Left lung (tissue), 10 donors: ENCODE data around the gene EGR4. TPM values are rescaled to one million over a fixed set of nuclear protein-coding genes. Genes with fewer than 3 reads are reported as not detected.

Experiments
- ATAC-seq: fragments of 200-7000 bp; cut with Tn5 transposase; one replicate; pipeline ENCODE4 v1.9.1; 2020; ENCODE audit warnings: moderate library complexity
- DNase-seq, 4 donors: peaks; one replicate each; pipeline ENCODE4 v3.0.0-alpha.2; 2013 to 2020
- H3K27ac ChIP-seq, 2 donors: fragments of 200-600 bp; sonication (generic) in 1 of 2; one replicate each; pipeline versions ENCODE4 v1.5.0 to v1.8.0; 2020 to 2021
- H3K27me3 ChIP-seq, 2 donors: fragments of 200-600 bp; sonication (generic) in 1 of 2; one replicate each; pipeline versions ENCODE4 v1.5.0 to v1.8.0; 2020 to 2021
- H3K36me3 ChIP-seq, 2 donors: fragments of 200-600 bp; sonication (generic) in 1 of 2; one replicate each; pipeline versions ENCODE4 v1.5.0 to v1.8.0; 2020 to 2021
- H3K4me1 ChIP-seq, 2 donors: fragments of 200-600 bp; one replicate each; pipeline ENCODE4 v1.8.0; 2021
- H3K4me3 ChIP-seq, 2 donors: fragments of 200-600 bp; sonication (generic) in 1 of 2; one replicate each; pipeline versions ENCODE4 v1.5.0 to v1.8.0; 2020 to 2021; ENCODE audit warnings: mild to moderate bottlenecking in 1 of 2
- H3K9me3 ChIP-seq, 2 donors: fragments of 200-600 bp; sonication (generic) in 1 of 2; one replicate each; pipeline versions ENCODE4 v1.5.0 to v1.8.0; 2020 to 2021
- intact Hi-C, 2 donors: fragments of 100-400 bp; cut with DNase I; formaldehyde crosslinking; loops; one replicate each; pipeline versions ENCODE4 v1.11.2 to v1.14.2; 2022
- polyA plus RNA-seq, 6 donors: library from polyadenylated mRNA; unstranded; fragments of 120-200 nt; gene quantifications; one replicate each; pipeline ENCODE4 v1.2.1, GENCODE V29; 2013; ENCODE audit not compliant: insufficient read length in 6 of 6
- total RNA-seq, 2 donors: library from RNA; stranded (reverse); fragmentation: NEBNext Ultra II Directional; extraction: Animal tissue kit (Norgen Biotek cat#: 25700); gene quantifications; one replicate each; pipeline ENCODE4 v1.2.1, GENCODE V29; 2021
- TF ChIP-seq, protein P1 (sequence below), 2 donors: fragments of 200-600 bp; sonication (generic) in 1 of 2; IDR thresholded peaks; one replicate each; pipeline versions ENCODE4 v1.5.0 to v1.8.0; 2021; ENCODE audit warnings: antibody characterized with exemption in 2 of 2
- donor health status: DM: no; HTN: yes; CAD: no.
- donor health status: DM: no; HTN: no; CAD: no.

The EGR4 gene
- total and polyA plus RNA-seq, 8 donors = 0.08 TPM; not detected in 7

DNA sequence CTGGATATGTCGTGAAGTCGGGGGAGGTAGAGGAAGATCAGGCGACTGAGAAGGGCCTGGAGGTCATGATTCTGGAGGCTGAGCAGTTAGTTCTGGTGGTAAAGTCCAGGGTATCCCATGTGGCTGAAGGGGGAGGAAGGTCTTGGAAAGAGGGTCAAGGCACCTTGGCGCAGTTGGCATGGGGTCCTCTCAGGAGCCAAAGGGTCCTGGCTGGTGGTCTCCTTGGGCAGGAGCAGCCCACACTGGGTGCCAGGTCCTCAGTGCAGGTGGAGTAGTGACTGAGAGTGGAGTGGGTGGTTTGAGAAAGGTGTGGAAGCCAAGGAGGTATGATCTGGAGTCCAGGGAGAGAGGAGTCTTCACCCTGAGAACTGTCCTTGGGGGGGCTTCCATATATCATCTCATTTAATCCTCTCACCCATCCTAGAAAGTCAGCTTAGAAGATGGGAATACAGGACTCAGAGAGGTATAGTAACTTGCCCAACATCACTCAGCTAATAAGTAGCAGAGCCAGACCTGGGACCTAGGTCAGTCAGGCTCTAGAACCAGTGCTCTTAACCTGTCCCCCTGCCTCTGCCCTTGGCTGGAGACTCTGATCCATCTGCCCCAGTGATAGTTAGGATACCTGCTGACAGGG, 33.5 kb downstream of the EGR4 start:
- TF ChIP-seq, protein P1, sequence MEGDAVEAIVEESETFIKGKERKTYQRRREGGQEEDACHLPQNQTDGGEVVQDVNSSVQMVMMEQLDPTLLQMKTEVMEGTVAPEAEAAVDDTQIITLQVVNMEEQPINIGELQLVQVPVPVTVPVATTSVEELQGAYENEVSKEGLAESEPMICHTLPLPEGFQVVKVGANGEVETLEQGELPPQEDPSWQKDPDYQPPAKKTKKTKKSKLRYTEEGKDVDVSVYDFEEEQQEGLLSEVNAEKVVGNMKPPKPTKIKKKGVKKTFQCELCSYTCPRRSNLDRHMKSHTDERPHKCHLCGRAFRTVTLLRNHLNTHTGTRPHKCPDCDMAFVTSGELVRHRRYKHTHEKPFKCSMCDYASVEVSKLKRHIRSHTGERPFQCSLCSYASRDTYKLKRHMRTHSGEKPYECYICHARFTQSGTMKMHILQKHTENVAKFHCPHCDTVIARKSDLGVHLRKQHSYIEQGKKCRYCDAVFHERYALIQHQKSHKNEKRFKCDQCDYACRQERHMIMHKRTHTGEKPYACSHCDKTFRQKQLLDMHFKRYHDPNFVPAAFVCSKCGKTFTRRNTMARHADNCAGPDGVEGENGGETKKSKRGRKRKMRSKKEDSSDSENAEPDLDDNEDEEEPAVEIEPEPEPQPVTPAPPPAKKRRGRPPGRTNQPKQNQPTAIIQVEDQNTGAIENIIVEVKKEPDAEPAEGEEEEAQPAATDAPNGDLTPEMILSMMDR (IDR thresholded peaks at IDR 0.05) = no peak
- DNase-seq (no peak), ATAC-seq (no peak)
- Histone ChIP-seq H3K4me1 (no peaks in the 10 kb centered on the region), H3K36me3 (peaks cover 0 to 5% of the 10 kb centered on the region in 2 donors), H3K4me3 (no peak overlapping the region), H3K27me3 (no peaks in the 10 kb centered on the region), H3K27ac (no peak overlapping the region), H3K9me3 (no peaks in the 10 kb centered on the region)
- intact Hi-C loops = no loop called here

DNA sequence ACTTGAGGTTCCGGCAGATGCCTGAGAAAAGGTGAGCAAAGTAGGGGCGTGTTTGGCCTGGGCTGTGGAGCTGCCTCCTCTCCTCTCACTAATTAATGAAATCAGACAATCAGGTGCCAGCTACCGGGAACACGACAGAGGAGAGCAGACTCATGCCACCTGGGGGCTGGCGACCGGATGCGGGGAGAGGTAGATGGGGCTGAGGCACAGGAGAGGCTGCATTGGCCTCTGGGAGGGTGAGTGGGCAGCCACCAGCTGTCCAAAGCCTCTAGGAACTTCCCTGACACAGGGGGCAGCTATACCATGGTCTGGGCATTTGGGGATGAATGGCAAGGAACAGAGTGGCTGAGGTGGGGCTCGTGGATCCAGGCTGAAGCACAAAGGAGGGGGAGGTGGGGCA, 34.1 kb downstream of the EGR4 start:
- intact Hi-C loops = no loop called here
- ATAC-seq = no peak

DNA sequence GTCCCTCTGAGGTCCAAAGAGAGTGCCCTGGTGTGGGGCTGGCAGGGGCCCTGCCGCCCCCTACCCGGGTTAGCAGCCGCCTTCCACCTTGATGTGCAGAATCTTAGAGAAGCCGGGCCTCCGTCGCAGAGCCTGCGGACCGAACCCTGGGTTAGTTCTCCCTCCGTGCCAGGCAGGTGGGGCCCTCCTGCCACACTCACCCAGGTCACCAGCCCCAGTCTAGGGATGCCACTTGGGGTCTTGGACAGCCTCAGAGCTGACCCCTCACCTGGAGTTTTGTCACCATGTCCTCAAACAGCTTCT, 34.5 kb downstream of the EGR4 start:
- H3K4me3 ChIP-seq = no peak overlapping the region
- H3K27ac ChIP-seq = no peak overlapping the region
- H3K4me1 ChIP-seq = no peaks in the 10 kb centered on the region
- no peaks in the 10 kb centered on the region for H3K9me3 ChIP-seq
- TF ChIP-seq, protein P1 (IDR thresholded peaks at IDR 0.05) = no peak
- intact Hi-C loops = no loop called here
- DNase-seq (peak in 1 of 4 donors; percentile 59), ATAC-seq (no peak)
- peaks cover 0 to 14% of the 10 kb centered on the region in 2 donors for H3K36me3 ChIP-seq
- H3K27me3 ChIP-seq = no peaks in the 10 kb centered on the region

More for the DNA sequence above, 34.1 kb downstream of the EGR4 start:
- Histone ChIP-seq H3K4me3 (no peak overlapping the region), H3K36me3 (peaks cover 0 to 10% of the 10 kb centered on the region in 2 donors), H3K9me3 (no peaks in the 10 kb centered on the region), H3K27me3 (no peaks in the 10 kb centered on the region), H3K27ac (no peak overlapping the region), H3K4me1 (no peaks in the 10 kb centered on the region)
- TF ChIP-seq, protein P1 (IDR thresholded peaks at IDR 0.05) = no peak
- no peak for DNase-seq

DNA sequence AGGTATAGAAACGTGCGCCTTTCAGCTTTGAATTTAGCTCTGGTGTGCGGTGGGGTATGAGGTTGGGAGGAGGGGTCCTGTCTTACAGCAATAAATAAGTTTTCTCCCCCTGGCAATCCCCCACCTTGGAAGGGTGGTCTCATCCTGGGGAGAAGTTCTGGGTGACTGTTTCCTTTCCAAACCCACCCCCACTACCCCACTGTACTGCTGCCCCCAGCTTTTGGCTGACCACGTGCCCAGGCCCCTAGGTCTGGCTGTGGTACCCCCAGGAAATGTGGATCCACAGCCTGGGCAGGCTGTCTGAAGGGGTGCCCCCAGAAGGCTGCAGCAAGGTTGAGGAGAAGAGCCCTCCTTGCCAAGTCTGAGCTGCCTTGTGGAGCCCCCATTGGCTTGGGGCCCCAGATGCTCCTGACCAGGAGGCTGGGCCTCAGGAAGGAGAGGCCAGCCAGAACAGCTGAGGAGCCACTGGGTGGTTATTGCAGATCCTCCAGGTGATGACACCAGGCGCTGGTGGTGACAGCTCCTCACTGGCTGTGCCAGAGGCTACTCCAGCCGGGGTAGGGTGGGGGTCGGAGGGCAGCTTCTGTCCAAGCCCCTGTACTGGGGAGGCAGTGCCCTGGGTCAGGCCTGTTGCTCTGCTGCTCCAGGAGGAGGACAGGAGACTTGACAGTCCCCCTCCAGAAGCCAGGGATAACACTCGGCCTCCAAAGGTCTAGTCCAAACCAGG, 35.0 kb downstream of the EGR4 start:
- H3K4me3 ChIP-seq = no peak overlapping the region
- no peaks in the 10 kb centered on the region for H3K9me3 ChIP-seq
- TF ChIP-seq, protein P1 (IDR thresholded peaks at IDR 0.05) = no peak
- H3K4me1 ChIP-seq = no peaks in the 10 kb centered on the region
- peaks cover 0 to 19% of the 10 kb centered on the region in 2 donors for H3K36me3 ChIP-seq
- DNase-seq (peak in 1 of 4 donors; percentile 59), ATAC-seq (no peak)
- intact Hi-C loops = no loop called here
- H3K27me3 ChIP-seq = no peaks in the 10 kb centered on the region
- H3K27ac ChIP-seq = no peak overlapping the region

DNA sequence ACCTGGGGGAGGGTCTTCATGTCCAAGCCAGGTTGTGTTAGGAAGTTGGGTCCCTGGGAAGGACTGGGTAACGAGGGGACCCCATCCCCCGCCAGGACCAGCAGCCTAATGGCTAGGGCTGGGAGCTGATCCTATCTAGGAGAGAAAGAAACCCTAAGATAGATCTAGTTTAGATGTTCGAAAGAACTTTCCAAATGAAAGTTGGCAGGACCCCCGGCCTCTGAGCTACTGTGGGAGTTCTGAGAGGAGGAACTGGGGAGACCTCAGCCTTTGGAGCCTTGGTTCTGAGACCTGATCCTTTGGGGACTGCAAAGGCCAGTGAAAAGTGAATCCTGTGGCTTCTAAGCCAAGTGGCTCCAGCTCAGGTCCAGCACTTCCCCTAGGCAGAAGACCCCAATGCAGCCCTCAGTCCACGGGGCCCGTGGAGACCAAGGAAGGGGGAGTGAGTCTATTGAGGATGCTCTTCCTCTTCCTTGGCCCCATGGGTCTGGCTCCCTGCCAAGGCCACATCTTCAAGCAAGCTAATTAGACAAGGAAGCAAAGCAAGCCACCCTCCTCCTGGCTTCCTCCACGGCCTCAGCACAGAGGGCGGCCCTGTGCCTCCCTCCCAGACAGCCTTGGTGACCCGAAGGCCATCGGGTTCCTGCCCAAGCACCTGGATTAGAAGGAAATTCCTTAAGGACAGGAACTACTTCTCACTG, 35.8 kb downstream of the EGR4 start:
- ATAC-seq (no peak), DNase-seq (peak in 3 of 4 donors; percentile 8 to 82 (median 58))
- Histone ChIP-seq H3K9me3 (no peaks in the 10 kb centered on the region), H3K27ac (no peak overlapping the region), H3K4me1 (no peaks in the 10 kb centered on the region), H3K4me3 (no peak overlapping the region), H3K36me3 (peaks cover 0 to 27% of the 10 kb centered on the region in 2 donors), H3K27me3 (no peaks in the 10 kb centered on the region)
- TF ChIP-seq, protein P1 (IDR thresholded peaks at IDR 0.05) = no peak
- intact Hi-C loops = no loop called here
